ENCODE measurements around the gene FEN1. TPM values are rescaled to one million over a fixed set of nuclear protein-coding genes. Genes with fewer than 3 reads are reported as not detected.

The FEN1 gene
- total and polyA plus RNA-seq, 2 of the 8 experiments (the other 6 are each of a cell fraction or from before 2014, with no cell fraction given): 52.6 to 86.1 TPM

- no peak for DNase-seq (ENCODE audit: low read depth in 1 of 2, low spot score in 2 of 2)
- peaks cover 0 to 3% of the 10 kb centered on the region in 2 experiments for H4K20me1 ChIP-seq (replicated peaks in 1 of 2; ENCODE audit: control insufficient read depth in 1 of 2, insufficient read depth in 2 of 2, low read length in 2 of 2)
- H3K23ac ChIP-seq (ENCODE audit: insufficient read length): no peak overlapping the region
- no peaks in the 10 kb centered on the region; a peak in 1 of 8 replicates for H3K36me3 ChIP-seq (ENCODE audit: control insufficient read depth in 2 of 4, insufficient read depth in 4 of 4, low read length in 3 of 4)
- no peak overlapping the region for H2BK20ac ChIP-seq (ENCODE audit: low read length)
- no peak overlapping the region for H3K56ac ChIP-seq (replicated peaks; ENCODE audit: insufficient read length, low read depth, low read length)
- H2AK5ac ChIP-seq (ENCODE audit: low read depth, low read length): no peak overlapping the region
- ChIA-PET CTCF (ENCODE audit: partially characterized antibody) (interaction anchor here (0.5 to 7.2 kb wide), 9 partner anchors 8 to 63 kb away, joined by 4 to 48 read pairs (median 6); partner anchors contain the start of genes FEN1, MYRF and TMEM258), POLR2A (ENCODE audit: partially characterized antibody) (interaction anchor here (1.0 to 5.2 kb wide), 5 partner anchors 9 to 33 kb away, joined by 3 to 56 read pairs (median 5); partner anchors contain the start of genes FEN1 and TMEM258)
- H3K4me1 ChIP-seq (replicated peaks in 1 of 4; ENCODE audit: control insufficient read depth in 3 of 4, insufficient read depth in 4 of 4, low read length in 3 of 4): peaks cover 0 to 7% (median 5%) of the 10 kb centered on the region in 4 experiments; a peak in 6 of 7 replicates
- no peak overlapping the region for H3K4me2 ChIP-seq (ENCODE audit: insufficient read depth in 1 of 2, low read depth in 2 of 2, low read length in 2 of 2)
- H3K79me1 ChIP-seq (ENCODE audit: low read depth, low read length): no peaks in the 10 kb centered on the region
- H2BK15ac ChIP-seq (ENCODE audit: low read length): no peak overlapping the region
- H3K14ac ChIP-seq (ENCODE audit: insufficient read length): no peak overlapping the region
- no peak overlapping the region for H3K4me3 ChIP-seq (ENCODE audit: extremely low read depth in 1 of 4, insufficient read depth in 2 of 4, low read depth in 3 of 4, low read length in 4 of 4)
- H3K27me3 ChIP-seq (replicated peaks in 1 of 4; ENCODE audit: control insufficient read depth in 3 of 4, extremely low read depth in 1 of 4, insufficient read depth in 3 of 4, low read length in 3 of 4): no peaks in the 10 kb centered on the region; a peak in 1 of 7 replicates
- H2BK12ac ChIP-seq (ENCODE audit: low read depth, low read length): no peak overlapping the region
- H2AFZ ChIP-seq (ENCODE audit: low read length): no peak overlapping the region
- no peak for TF ChIP-seq ASH2L (IDR thresholded peaks at IDR 0.05; ENCODE audit: low read length)
- TF ChIP-seq EP300 (IDR thresholded peaks at IDR 0.05; ENCODE audit: borderline replicate concordance in 1 of 2, low read depth in 2 of 2, low read length in 2 of 2): no peak
- TF ChIP-seq NANOG (IDR thresholded peaks at IDR 0.05; ENCODE audit: insufficient read depth, low read depth, low read length, poor library complexity, severe bottlenecking): no peak
- TF ChIP-seq USF2 (IDR thresholded peaks at IDR 0.05; ENCODE audit: low read length): no peak
- H4K8ac ChIP-seq (ENCODE audit: extremely low read depth, insufficient read depth, low read length): peak overlapping the region; percentile 8; the same call in 1 of the 2 replicates
- H3K23me2 ChIP-seq (ENCODE audit: low read depth, low read length): no peaks in the 10 kb centered on the region
- no peak overlapping the region for H2BK5ac ChIP-seq (ENCODE audit: low read depth, low read length)
- H3K18ac ChIP-seq (ENCODE audit: extremely low read depth, low read length): no peak overlapping the region
- no peak overlapping the region for H4K91ac ChIP-seq (replicated peaks; ENCODE audit: insufficient read length, low read length)
- WGBS, 2 experiments (ENCODE audit: extremely low coverage in 1 of 2, insufficient coverage in 1 of 2, insufficient read length in 1 of 2, insufficient replicate concordance in 2 of 2, low coverage in 1 of 2, low lambda C conversion rate in 2 of 2, missing lambda C conversion rate in 1 of 2): 93% methylated on average over 16 of the region's 24 CpGs; no CpG with 5 or more reads in 1 of the 2 experiments
- H3K27ac ChIP-seq (ENCODE audit: low read depth, low read length): no peak overlapping the region
- no peak for FAIRE-seq
- no peaks in the 10 kb centered on the region for H3K9me3 ChIP-seq (ENCODE audit: insufficient read depth in 2 of 2, low read depth in 1 of 2, low read length in 1 of 2)
- H3K4ac ChIP-seq (replicated peaks; ENCODE audit: insufficient read length, low read depth, low read length): no peak overlapping the region
- H4K5ac ChIP-seq (ENCODE audit: insufficient read length, low read depth, low read length): no peak overlapping the region
- no peak overlapping the region for H3K9ac ChIP-seq (replicated peaks in 1 of 4; ENCODE audit: extremely low read depth in 1 of 4, low read depth in 3 of 4, low read length in 3 of 4)
- H3K79me2 ChIP-seq (ENCODE audit: control insufficient read depth in 1 of 2, insufficient read depth in 2 of 2, low read length in 2 of 2): no peaks in the 10 kb centered on the region
- no peak overlapping the region for H2BK120ac ChIP-seq (replicated peaks; ENCODE audit: low read depth, low read length)
Measured at GRCh38 chr11:61778920-61779650, 13.6 kb upstream of the FEN1 start.
